OCI-LY3 (cell line): ENCODE measurements around the gene AIPL1.

Source experiments
- EZH2phosphoT487 ChIP-seq: fragments of 200-600 bp; shearing (Covaris generic); IDR thresholded peaks from 2 replicates; pipeline ENCODE4 v1.6.1; 2018; ENCODE audit warnings: antibody characterized with exemption, mixed run types, low read depth
- TF ChIP-seq, protein P1 (sequence below): fragments of 200-600, 300-600 bp; sonication (generic); IDR thresholded peaks from 2 replicates; pipeline ENCODE4 v1.5.1; 2014; ENCODE audit warnings: antibody characterized with exemption, low read length, low read depth

DNA sequence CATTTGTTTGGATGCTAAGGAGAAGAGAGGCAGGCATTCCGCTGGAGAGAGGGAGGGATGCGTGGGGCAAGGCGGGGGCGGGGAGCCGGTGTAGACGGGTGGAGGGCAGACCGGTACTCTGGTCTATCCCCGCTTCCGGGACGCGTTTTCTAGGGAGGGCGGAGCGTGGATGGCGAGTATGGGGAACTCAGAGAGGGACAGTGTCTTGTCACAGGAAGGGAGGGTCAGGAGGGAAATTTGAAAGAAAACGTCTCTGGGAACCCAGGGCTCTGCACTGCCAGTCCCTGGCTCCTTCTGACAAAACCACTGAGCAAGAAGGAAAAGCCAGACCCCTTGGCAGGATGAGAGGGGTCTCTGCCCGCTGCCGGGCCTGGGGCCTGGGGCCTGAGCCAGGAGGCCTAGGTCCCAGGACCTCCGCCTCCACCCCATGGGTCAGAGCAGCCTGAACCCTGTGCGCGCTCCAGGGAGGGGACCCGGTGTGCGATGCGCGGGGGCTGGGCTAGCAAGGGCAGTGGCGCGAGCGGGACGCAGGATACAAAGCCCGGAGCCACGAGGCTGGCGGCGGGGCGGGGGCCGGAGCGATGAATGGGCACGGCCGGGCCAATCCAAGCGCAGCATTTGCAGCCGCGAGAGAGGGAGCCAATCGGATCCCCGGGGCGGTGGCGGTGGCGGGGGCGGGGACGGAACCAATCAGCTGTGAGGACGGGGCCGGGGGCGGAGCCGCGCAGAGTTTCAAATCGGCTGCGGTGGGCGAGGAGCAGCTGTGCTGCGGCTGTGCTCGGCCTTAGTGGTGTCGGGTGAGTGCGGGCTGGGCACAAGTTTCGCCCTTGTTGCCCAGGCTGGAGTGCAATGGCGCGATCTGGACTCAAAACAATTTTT lies 9.0 kb upstream of the AIPL1 start, which contains the start of gene PIMREG:
- TF ChIP-seq EZH2phosphoT487: no peak
- TF ChIP-seq, protein P1, sequence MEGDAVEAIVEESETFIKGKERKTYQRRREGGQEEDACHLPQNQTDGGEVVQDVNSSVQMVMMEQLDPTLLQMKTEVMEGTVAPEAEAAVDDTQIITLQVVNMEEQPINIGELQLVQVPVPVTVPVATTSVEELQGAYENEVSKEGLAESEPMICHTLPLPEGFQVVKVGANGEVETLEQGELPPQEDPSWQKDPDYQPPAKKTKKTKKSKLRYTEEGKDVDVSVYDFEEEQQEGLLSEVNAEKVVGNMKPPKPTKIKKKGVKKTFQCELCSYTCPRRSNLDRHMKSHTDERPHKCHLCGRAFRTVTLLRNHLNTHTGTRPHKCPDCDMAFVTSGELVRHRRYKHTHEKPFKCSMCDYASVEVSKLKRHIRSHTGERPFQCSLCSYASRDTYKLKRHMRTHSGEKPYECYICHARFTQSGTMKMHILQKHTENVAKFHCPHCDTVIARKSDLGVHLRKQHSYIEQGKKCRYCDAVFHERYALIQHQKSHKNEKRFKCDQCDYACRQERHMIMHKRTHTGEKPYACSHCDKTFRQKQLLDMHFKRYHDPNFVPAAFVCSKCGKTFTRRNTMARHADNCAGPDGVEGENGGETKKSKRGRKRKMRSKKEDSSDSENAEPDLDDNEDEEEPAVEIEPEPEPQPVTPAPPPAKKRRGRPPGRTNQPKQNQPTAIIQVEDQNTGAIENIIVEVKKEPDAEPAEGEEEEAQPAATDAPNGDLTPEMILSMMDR: no peak
